Body of pancreas (tissue), 4 donors: Measurements from ENCODE around the gene PLEKHF1. TPM values are rescaled to one million over a fixed set of nuclear protein-coding genes. Genes with fewer than 3 reads are reported as not detected.

ENCODE experiments used
- ATAC-seq: fragments of 150-250 bp; one replicate; pipeline ENCODE4 v1.9.1; 2016
- DNase-seq, 4 donors: peaks; one replicate each; pipeline ENCODE4 v3.0.0-alpha.2; 2019
- H3K27ac ChIP-seq, 4 donors: fragments of 200-600 bp; sonication (generic); 1 replicate in 3 of 4; 2 replicates in 1 of 4; pipeline versions ENCODE4 v1.5.1 to v1.6.1; 2016 to 2019; ENCODE audit warnings: mild to moderate bottlenecking in 1 of 4, mixed read lengths in 1 of 4, moderate library complexity in 1 of 4
- H3K27me3 ChIP-seq, 2 donors: fragments of 200-600 bp; sonication (generic); one replicate each; pipeline ENCODE4 v1.6.0; 2016; ENCODE audit warnings: mild to moderate bottlenecking in 1 of 2
- H3K36me3 ChIP-seq, 2 donors: fragments of 200-600 bp; sonication (generic); replicated peaks in 1 of 2; 2 replicates each; pipeline ENCODE4 v1.5.1; 2016; ENCODE audit warnings: low read depth in 2 of 2; ENCODE audit not compliant: insufficient read depth in 1 of 2
- H3K4me1 ChIP-seq: fragments of 200-600 bp; sonication (generic); one replicate; pipeline ENCODE4 v1.6.0; 2016
- H3K4me3 ChIP-seq, 2 donors: fragments of 200-600 bp; sonication (generic); 1 replicate in 1 of 2; 2 replicates in 1 of 2; pipeline ENCODE4 v1.5.1; 2016 to 2019
- H3K9me3 ChIP-seq, 3 donors: fragments of 200-600 bp; sonication (generic); 1 replicate in 2 of 3; 2 replicates in 1 of 3; pipeline ENCODE4 v1.5.1; 2016
- POLR2A ChIP-seq, 3 donors: fragments of 450-650 bp; IDR thresholded peaks; one replicate each; pipeline ENCODE4 v1.6.1; 2016; ENCODE audit warnings: antibody characterized with exemption in 3 of 3, mild to moderate bottlenecking in 2 of 3
- WGBS, 2 donors: methylation state at CpG; one replicate each; pipeline ENCODE4 v1.1.5; 2017; 5-methylcytosine and 5-hydroxymethylcytosine counted together
- intact Hi-C: fragments of 100-400 bp; cut with DNase I; formaldehyde crosslinking; loops from one replicate; pipeline ENCODE4 v1.15.1; 2023
- total RNA-seq, 2 donors: library from RNA; depleted of rRNA; stranded (reverse); fragments of >200 nt; gene quantifications; one replicate each; pipeline ENCODE4 v1.1.0, GENCODE V29; 2016
- TF ChIP-seq, protein P1 (sequence below), 7 experiments: fragments of 450-650 bp in 4 of 7; fragments of 200-600 bp in 3 of 7; sonication (generic) in 3 of 7; IDR thresholded peaks; one replicate each; pipeline ENCODE4 v1.5.1; 2016 to 2019; ENCODE audit warnings: antibody characterized with exemption in 7 of 7

PLEKHF1 gene
- total RNA-seq, 2 donors from 2014 or later, result 13.5 to 16.5 TPM

DNA sequence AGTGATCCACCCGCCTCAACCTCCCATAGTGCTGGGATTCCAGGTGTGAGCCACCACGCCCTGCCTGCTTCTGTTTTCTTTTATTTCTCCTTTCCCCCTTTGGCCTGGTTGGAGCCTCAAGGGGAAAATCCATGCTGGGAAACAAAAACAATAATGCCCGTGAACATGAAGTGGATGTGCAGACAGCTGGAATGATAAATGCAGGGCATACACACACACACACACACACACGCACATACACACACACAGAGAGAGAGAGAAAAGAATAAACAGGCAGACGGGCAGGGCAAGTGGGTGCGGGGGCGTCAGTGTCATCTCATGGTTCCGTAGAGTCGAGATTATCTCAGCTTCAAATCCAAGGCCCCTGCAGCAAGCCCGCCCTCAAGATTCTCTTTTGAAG lies 4.4 kb upstream of the PLEKHF1 start:
- WGBS, 2 donors, result 68 to 76% methylated on average over 10 of the region's 10 CpGs
- ATAC-seq (no peak), DNase-seq (no peak)
- H3K4me3 ChIP-seq, result no peak overlapping the region
- no peaks in the 10 kb centered on the region for H3K27me3 ChIP-seq
- H3K36me3 ChIP-seq, result no peaks in the 10 kb centered on the region
- H3K9me3 ChIP-seq, result no peaks in the 10 kb centered on the region
- peaks cover 38% of the 10 kb centered on the region for H3K4me1 ChIP-seq
- no peak overlapping the region for H3K27ac ChIP-seq
- intact Hi-C loops, result loop anchor here (10.0 kb wide), 2 partner anchors 46 to 446 kb away; partner anchors contain the start of gene UQCRFS1
- TF ChIP-seq, protein P1, sequence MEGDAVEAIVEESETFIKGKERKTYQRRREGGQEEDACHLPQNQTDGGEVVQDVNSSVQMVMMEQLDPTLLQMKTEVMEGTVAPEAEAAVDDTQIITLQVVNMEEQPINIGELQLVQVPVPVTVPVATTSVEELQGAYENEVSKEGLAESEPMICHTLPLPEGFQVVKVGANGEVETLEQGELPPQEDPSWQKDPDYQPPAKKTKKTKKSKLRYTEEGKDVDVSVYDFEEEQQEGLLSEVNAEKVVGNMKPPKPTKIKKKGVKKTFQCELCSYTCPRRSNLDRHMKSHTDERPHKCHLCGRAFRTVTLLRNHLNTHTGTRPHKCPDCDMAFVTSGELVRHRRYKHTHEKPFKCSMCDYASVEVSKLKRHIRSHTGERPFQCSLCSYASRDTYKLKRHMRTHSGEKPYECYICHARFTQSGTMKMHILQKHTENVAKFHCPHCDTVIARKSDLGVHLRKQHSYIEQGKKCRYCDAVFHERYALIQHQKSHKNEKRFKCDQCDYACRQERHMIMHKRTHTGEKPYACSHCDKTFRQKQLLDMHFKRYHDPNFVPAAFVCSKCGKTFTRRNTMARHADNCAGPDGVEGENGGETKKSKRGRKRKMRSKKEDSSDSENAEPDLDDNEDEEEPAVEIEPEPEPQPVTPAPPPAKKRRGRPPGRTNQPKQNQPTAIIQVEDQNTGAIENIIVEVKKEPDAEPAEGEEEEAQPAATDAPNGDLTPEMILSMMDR (IDR thresholded peaks at IDR 0.05), result no peak
- no peak for TF ChIP-seq POLR2A (IDR thresholded peaks at IDR 0.05)

DNA sequence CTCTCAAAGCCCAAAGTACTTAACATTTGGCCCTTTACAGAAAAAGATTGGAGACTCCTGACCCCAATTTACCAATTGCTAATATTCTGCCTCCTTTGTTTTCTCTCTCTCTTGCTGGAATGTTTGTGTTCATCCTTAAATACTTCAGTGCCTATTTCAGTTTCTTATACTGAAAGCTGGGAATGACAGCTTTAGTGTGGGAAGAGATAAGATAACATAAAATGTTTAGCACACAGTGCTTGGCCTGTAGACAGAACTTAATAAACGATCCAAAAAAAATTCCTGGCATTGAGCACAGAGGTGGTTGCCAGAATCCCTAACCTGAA lies 3.0 kb upstream of the PLEKHF1 start:
- intact Hi-C loops, result loop anchor here (10.0 kb wide), 2 partner anchors 47 to 447 kb away; partner anchors contain the start of gene UQCRFS1
- H3K27me3 ChIP-seq, result no peaks in the 10 kb centered on the region
- no peaks in the 10 kb centered on the region for H3K36me3 ChIP-seq
- H3K4me3 ChIP-seq, result no peak overlapping the region
- 7 to 13% methylated on average over 1 of the region's 1 CpG for WGBS, 2 donors
- no peak for DNase-seq
- H3K4me1 ChIP-seq, result peaks cover 52% of the 10 kb centered on the region
- H3K9me3 ChIP-seq, result no peaks in the 10 kb centered on the region
- ATAC-seq, result no peak
- no peak for TF ChIP-seq POLR2A (IDR thresholded peaks at IDR 0.05)
- TF ChIP-seq, protein P1 (IDR thresholded peaks at IDR 0.05), result no peak
- H3K27ac ChIP-seq, result peak overlapping the region in 3 of 4 donors; percentile 73 to 87 (median 84)

DNA sequence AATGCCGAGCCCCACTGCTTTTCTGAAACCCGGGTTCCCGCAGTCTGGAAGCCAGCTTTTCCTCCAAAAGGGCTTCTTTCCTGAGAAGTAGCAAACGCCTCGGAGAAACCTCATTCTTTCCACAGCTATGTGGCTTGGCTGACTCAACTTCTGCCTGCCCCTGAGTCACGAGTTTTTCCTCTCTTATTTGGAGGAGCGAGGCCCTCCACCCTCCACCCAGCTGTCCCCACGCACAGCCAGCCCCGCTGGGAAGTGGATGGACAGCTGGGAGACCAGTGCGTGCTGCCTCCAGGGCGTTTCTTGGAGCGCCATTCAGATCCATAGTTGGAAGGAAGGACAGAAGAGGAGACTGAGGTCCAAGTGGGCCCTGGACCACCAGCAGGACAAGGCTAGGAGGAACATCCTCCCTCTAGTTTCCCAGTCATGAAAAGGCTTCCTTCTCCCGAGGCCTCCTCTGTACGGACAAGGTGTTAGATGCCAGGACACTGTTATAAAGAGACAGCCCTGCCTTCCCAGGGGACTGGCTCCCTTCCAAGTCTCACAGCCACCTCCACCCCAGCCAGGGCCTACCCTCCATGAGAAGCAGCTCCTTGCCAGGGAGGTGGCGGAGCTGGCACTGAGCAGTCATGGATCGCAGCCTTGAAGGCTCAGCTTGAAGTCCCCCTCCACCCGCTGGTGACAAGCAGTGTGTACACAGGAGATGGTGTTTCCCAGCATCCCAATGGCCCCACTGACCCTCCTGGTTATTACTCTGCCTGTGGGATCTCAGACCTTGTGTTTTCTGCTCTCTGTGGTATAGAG lies 2.5 kb upstream of the PLEKHF1 start:
- peak; percentile 28 for ATAC-seq
- DNase-seq, result peak; percentile 60 to 86 (median 78)
- 8 to 18% methylated on average over 12 to 17 of the region's 17 CpGs for WGBS, 2 donors
- peaks cover 57% of the 10 kb centered on the region for H3K4me1 ChIP-seq
- no peaks in the 10 kb centered on the region for H3K27me3 ChIP-seq
- no peak for TF ChIP-seq POLR2A (IDR thresholded peaks at IDR 0.05)
- TF ChIP-seq, protein P1 (IDR thresholded peaks at IDR 0.05), result no peak
- no peaks in the 10 kb centered on the region for H3K9me3 ChIP-seq
- H3K4me3 ChIP-seq, result no peak overlapping the region
- H3K27ac ChIP-seq, result peak overlapping the region; percentile 69 to 87 (median 78)
- H3K36me3 ChIP-seq, result no peaks in the 10 kb centered on the region
- intact Hi-C loops, result loop anchor here (10.0 kb wide), 2 partner anchors 48 to 448 kb away; partner anchors contain the start of gene UQCRFS1

DNA sequence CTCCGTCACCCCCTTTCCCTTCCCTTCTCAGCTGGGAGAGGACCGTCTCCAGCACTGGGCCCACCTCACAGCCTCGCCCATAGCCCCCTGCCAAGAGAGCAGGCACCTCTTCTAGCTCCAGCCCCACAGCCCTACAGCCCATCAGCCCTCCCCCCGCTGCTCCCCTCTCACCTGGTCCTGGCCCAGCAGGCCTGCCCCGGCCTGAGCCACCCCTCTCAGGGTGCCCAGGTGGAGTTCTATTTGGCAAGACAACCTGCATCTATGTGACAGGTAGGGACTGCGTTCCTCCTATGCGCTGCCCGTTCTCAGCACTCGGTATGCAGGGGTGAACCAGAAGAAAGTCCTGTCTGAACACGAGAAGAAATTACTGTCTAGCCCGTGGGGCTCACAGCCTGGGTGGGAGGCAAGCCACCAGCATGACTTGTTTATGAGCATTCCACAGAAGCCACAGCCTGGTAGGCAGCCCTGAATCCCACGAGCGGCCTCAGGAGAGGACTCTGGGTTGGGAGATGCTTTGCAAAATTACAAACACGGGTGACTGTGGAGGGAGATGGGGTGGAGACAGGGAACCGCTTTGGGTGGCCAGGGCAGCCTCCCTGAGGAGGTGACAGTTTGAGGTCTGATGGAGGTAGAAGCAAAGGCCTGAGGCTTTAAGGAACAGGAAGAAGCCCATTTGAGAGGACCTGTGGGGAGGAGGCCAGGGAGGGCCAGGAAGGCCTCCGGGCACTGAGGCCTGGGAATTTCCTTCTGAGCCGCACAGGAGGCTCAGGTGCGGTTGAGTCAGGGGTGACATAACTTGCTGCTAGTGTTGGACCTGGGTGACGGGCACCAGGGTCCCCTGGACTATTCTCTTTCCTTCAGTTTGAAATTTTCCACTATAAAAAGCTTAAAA lies 1.2 kb upstream of the PLEKHF1 start:
- DNase-seq, result no peak
- H3K27ac ChIP-seq, result peak overlapping the region in 3 of 4 donors; percentile 73 to 87 (median 84)
- ATAC-seq, result no peak
- no peak overlapping the region for H3K4me3 ChIP-seq
- no peaks in the 10 kb centered on the region for H3K27me3 ChIP-seq
- WGBS, 2 donors, result 87 to 91% methylated on average over 18 to 19 of the region's 19 CpGs
- TF ChIP-seq, protein P1 (IDR thresholded peaks at IDR 0.05), result no peak
- TF ChIP-seq POLR2A (IDR thresholded peaks at IDR 0.05), result no peak
- H3K9me3 ChIP-seq, result no peaks in the 10 kb centered on the region
- intact Hi-C loops, result loop anchor here (10.0 kb wide), 2 partner anchors 49 to 449 kb away; partner anchors contain the start of gene UQCRFS1
- no peaks in the 10 kb centered on the region for H3K36me3 ChIP-seq
- peaks cover 70% of the 10 kb centered on the region for H3K4me1 ChIP-seq
